ENCODE results near the gene ANO2.

ANO2 gene

DNA sequence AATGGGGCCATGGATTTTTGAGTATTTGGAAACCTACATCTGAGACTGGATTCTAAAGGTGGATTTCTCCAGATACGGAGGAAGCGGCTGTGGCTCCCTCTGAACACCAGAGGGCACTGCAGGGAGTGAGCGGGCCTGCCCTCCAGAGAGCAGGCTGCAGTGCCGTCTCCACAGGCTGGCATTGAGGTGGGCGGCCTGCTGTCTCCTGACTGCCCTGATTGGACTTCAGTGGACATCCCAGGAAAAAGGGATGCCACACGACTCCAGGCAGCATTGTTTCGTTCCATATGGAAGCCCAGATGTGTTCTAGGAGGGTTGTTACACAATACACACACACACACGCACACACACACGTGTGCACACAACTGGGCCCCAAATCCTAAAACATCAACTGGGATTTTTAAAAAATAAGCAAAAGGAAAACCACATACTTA lies 20.9 kb upstream of the ANO2 start:
- TF ChIP-seq, protein P1, sequence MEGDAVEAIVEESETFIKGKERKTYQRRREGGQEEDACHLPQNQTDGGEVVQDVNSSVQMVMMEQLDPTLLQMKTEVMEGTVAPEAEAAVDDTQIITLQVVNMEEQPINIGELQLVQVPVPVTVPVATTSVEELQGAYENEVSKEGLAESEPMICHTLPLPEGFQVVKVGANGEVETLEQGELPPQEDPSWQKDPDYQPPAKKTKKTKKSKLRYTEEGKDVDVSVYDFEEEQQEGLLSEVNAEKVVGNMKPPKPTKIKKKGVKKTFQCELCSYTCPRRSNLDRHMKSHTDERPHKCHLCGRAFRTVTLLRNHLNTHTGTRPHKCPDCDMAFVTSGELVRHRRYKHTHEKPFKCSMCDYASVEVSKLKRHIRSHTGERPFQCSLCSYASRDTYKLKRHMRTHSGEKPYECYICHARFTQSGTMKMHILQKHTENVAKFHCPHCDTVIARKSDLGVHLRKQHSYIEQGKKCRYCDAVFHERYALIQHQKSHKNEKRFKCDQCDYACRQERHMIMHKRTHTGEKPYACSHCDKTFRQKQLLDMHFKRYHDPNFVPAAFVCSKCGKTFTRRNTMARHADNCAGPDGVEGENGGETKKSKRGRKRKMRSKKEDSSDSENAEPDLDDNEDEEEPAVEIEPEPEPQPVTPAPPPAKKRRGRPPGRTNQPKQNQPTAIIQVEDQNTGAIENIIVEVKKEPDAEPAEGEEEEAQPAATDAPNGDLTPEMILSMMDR (IDR thresholded peaks at IDR 0.05; ENCODE audit: control insufficient read depth, insufficient read depth, low read depth, low read length, missing control alignments) = peak; percentile 95
- no peak overlapping the region for H3K4me3 ChIP-seq (ENCODE audit: control insufficient read depth, low read depth, low read length)
- DNase-seq (ENCODE audit: low read depth) = peak; percentile 3

DNA sequence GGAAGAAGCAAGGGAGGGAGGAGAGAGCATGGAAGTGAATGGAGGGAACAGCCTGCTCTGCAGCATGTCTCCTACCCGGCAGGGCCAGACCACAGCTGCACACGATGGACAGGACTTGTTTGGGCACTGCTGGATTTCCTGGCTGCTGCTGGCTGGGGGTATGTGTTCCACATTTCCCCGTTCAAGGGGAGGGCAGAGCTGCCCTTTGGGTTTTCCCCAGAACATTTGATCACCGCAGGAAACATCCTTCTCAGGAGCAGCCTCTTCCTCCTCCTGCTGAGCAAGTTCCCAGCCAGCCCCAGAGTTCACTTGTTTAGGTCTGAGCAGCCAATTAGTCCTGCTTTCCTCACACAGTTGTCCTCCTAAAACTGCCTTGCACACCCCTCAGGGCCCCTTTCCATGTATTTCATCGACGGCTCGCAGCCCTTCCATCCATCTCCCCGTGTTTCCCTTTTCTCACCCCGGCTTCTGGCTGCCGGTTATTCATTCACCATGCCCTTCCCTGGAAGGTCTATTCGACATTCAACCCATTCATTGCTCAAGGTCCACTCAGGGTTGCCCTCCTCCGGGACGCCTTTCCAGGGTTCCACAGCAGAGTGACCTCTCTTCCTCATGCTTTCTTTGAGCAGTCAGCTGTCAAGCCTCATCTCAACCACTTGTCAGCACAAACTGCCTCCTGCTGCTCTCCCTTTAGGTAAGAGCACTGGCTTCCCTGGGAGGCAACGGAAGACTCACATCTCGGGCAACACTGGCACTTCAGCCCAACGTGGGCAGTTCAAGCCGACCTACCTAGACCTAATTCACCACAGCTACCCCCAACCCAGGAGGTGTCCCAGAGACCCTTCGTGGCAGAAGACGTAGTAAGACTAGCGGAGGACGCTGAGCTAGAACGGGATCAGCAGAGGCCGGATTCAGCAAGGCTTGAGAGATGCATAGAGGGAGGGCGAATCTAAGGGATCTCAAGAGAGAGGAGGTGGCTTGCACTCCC lies 20.1 kb upstream of the ANO2 start:
- TF ChIP-seq, protein P1 (IDR thresholded peaks at IDR 0.05; ENCODE audit: control insufficient read depth, insufficient read depth, low read depth, low read length, missing control alignments) = no peak
- DNase-seq (ENCODE audit: low read depth) = no peak

DNA sequence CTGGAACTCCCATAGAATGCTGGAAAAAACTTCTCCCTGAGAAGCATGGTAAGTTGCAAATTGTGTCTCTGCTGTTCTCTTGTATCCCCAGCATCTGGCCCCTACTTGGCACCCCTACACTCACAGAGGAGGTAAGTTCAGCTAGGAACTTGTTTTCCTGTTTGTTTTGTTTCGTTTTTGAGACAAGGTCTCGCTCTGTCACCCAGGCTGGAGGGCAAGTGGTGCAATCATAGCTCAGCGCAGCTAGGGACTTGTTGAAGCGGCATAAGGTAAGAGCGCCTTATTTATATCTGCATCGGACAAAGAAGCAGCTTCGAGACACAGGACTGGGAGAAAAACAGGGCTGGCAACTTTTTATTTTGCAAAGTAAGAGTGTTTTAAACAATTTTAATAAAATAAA lies 18.5 kb upstream of the ANO2 start:
- TF ChIP-seq, protein P1 (IDR thresholded peaks at IDR 0.05; ENCODE audit: control insufficient read depth, insufficient read depth, low read depth, low read length, missing control alignments) = no peak
- no peak overlapping the region for H3K4me3 ChIP-seq (ENCODE audit: control insufficient read depth, low read depth, low read length)
- no peak for DNase-seq (ENCODE audit: low read depth)

More for the DNA sequence above, 20.1 kb upstream of the ANO2 start:
- no peak overlapping the region for H3K4me3 ChIP-seq (ENCODE audit: control insufficient read depth, low read depth, low read length)

DNA sequence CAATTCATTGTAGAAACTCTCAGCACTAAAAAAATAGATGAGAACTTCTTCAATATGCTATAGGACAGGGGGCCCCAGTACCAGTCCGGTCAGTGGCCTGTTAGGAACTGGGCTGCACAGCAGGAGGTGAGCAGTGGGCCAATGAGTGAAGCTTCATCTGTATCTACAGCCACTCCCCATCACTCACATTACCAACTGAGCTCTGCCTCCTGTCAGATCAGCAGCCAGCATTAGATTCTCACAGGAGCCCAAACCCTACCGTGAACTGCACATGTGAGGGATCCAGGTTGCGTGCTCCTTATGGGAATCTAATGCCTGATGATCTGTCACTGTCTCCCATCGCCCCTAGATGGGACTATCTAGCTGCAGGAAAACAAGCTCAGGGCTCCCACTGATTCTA lies 15.7 kb upstream of the ANO2 start:
- DNase-seq (ENCODE audit: low read depth) = no peak
- TF ChIP-seq, protein P1 (IDR thresholded peaks at IDR 0.05; ENCODE audit: control insufficient read depth, insufficient read depth, low read depth, low read length, missing control alignments) = no peak
- no peak overlapping the region for H3K4me3 ChIP-seq (ENCODE audit: control insufficient read depth, low read depth, low read length)

DNA sequence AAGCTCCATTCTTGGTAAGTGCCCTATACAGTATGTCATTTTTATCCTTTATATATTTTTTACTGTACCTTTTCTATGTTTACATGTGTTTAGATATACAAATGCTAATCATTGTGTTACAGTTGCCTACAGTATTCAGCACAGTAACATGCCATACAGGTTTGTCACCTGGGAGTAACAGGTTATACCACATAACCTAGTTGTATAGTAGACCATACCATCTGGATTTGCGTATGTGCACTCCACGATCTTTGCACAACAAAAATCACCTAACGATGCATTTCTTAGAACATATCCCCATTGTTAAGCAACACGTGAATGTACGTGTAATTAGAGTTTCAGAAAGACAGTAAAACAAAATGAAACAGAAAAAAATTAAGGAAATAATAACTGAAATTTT lies 11.9 kb upstream of the ANO2 start:
- TF ChIP-seq, protein P1 (IDR thresholded peaks at IDR 0.05; ENCODE audit: control insufficient read depth, insufficient read depth, low read depth, low read length, missing control alignments) = no peak
- H3K4me3 ChIP-seq (ENCODE audit: control insufficient read depth, low read depth, low read length) = no peak overlapping the region
- DNase-seq (ENCODE audit: low read depth) = no peak

DNA sequence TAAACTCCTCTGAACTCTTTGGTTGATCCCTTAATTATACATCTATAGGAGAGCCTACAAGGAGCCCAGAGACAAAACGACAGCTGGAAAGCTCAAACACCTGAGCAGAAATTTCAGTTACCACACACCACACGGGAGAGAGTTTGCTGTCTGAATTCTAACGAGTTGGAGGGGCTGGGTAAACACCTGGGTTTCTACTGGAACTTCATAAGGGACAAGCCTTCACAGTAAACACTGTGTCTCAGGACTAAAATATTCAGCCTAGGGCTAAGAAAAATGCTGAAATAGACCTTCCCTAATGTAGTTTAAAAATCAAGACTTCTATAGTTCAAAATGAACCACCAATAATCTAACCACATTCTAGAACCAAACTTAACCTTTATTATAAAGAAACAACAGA lies 9.6 kb upstream of the ANO2 start:
- H3K4me3 ChIP-seq (ENCODE audit: control insufficient read depth, low read depth, low read length) = no peak overlapping the region
- TF ChIP-seq, protein P1 (IDR thresholded peaks at IDR 0.05; ENCODE audit: control insufficient read depth, insufficient read depth, low read depth, low read length, missing control alignments) = no peak
- DNase-seq (ENCODE audit: low read depth) = no peak
